SK-N-SH (cell line): ENCODE measurements around the gene PARD3B. TPM values are rescaled to one million over a fixed set of nuclear protein-coding genes. Genes with fewer than 3 reads are reported as not detected.
A peak's percentile ranks its signal among the peaks of the same experiment; 100 is the strongest.

Source experiments
- CTCF ChIA-PET: fragments of 300-600, 350-600 bp; formaldehyde crosslinking; extraction: SDS; loops from one replicate; lab custom pipeline; 2021; lab: Yijun Ruan, JAX
- POLR2A ChIA-PET: fragments of 350-600 bp; sonication (Branson Sonifier 250); formaldehyde crosslinking; extraction: SDS; loops from one replicate; lab custom pipeline; 2020; ENCODE audit warnings: antibody characterized with exemption, inconsistent platforms; lab: Yijun Ruan, JAX
- DNase-seq: peaks from one replicate; pipeline ENCODE4 v3.0.0; 2012
- H2AFZ ChIP-seq: fragments of 200-600 bp; sonication (generic); 2 replicates; pipeline ENCODE4 v1.8.1; 2016; ENCODE audit warnings: antibody characterized with exemption, mild to moderate bottlenecking, low read depth
- H3F3A ChIP-seq: fragments of 200-600 bp; sonication (generic); replicated peaks from 2 replicates; pipeline ENCODE3; 2016; ENCODE audit warnings: antibody characterized with exemption, mild to moderate bottlenecking; ENCODE audit not compliant: insufficient read depth
- H3K27ac ChIP-seq, 2 experiments: fragments of 200-500 bp in 1 of 2; fragments of 200-600 bp in 1 of 2; sonication (Bioruptor generic) in 1 of 2; sonication (generic), shearing (Covaris generic) in 1 of 2; 2 replicates each; pipeline versions ENCODE4 v1.5.1 to v1.6.1; 2014 to 2016; ENCODE audit warnings: low read depth in 2 of 2, inconsistent platforms in 1 of 2, low read length in 1 of 2, mild to moderate bottlenecking in 1 of 2, mixed read lengths in 1 of 2
- H3K27me3 ChIP-seq: fragments of 200-600 bp; sonication (generic), shearing (Covaris generic); 2 replicates; pipeline ENCODE4 v1.6.1; 2016; ENCODE audit warnings: mixed run types; ENCODE audit not compliant: insufficient read depth
- H3K36me3 ChIP-seq, 2 experiments: fragments of 200-500 bp in 1 of 2; fragments of 200-600 bp in 1 of 2; sonication (Bioruptor generic) in 1 of 2; sonication (generic) in 1 of 2; replicated peaks in 1 of 2; 2 replicates each; pipeline versions ENCODE3 to v1.5.1; 2014 to 2016; ENCODE audit warnings: low read length in 1 of 2, mild to moderate bottlenecking in 1 of 2; ENCODE audit not compliant: insufficient read depth in 2 of 2, control insufficient read depth in 1 of 2
- H3K4me1 ChIP-seq, 2 experiments: fragments of 200-500 bp in 1 of 2; fragments of 200-600 bp in 1 of 2; sonication (Bioruptor generic) in 1 of 2; sonication (generic), shearing (Covaris generic) in 1 of 2; 2 replicates each; pipeline versions ENCODE4 v1.5.1 to v1.6.1; 2014 to 2016; ENCODE audit warnings: low read depth in 1 of 2, low read length in 1 of 2, mixed run types in 1 of 2; ENCODE audit not compliant: insufficient read depth in 2 of 2, control insufficient read depth in 1 of 2
- H3K4me2 ChIP-seq: fragments of 200-600 bp; sonication (generic), shearing (Covaris generic); 2 replicates; pipeline ENCODE4 v1.6.1; 2017; ENCODE audit warnings: mixed run types
- H3K4me3 ChIP-seq, 2 experiments: fragments of 200-500 bp in 1 of 2; fragments of 200-600 bp in 1 of 2; sonication (Bioruptor generic) in 1 of 2; sonication (generic), shearing (Covaris generic) in 1 of 2; 2 replicates each; pipeline versions ENCODE4 v1.5.1 to v1.8.1; 2014 to 2016; ENCODE audit warnings: low read depth in 2 of 2, inconsistent platforms in 1 of 2, low read length in 1 of 2, mild to moderate bottlenecking in 1 of 2, mixed read lengths in 1 of 2, moderate library complexity in 1 of 2
- H3K79me2 ChIP-seq: fragments of 200-600 bp; sonication (generic); 2 replicates; pipeline ENCODE4 v1.8.1; 2017; ENCODE audit warnings: mild to moderate bottlenecking; ENCODE audit not compliant: insufficient read depth
- H3K9ac ChIP-seq: fragments of 200-600 bp; sonication (generic); 2 replicates; pipeline ENCODE4 v1.6.1; 2017; ENCODE audit warnings: mixed run types
- H3K9me2 ChIP-seq: fragments of 200-600 bp; sonication (generic); 2 replicates; pipeline ENCODE4 v1.6.1; 2017; ENCODE audit warnings: mixed run types
- H3K9me3 ChIP-seq: fragments of 200-600 bp; sonication (generic); 2 replicates; pipeline ENCODE4 v1.6.1; 2017; ENCODE audit warnings: mixed run types, mild to moderate bottlenecking, moderate library complexity
- H4K20me1 ChIP-seq: fragments of 200-600 bp; sonication (generic); 2 replicates; pipeline ENCODE4 v1.6.1; 2017; ENCODE audit warnings: mild to moderate bottlenecking, mixed run types; ENCODE audit not compliant: insufficient read depth
- CTCF ChIP-seq: fragments of 200-600 bp; sonication (generic); IDR thresholded peaks from 2 replicates; pipeline ENCODE4 v1.6.1; 2017; ENCODE audit warnings: antibody characterized with exemption, mild to moderate bottlenecking, moderate library complexity
- ELF1 ChIP-seq: IDR thresholded peaks from 2 replicates; pipeline ENCODE4 v1.4.0; 2012
- EP300 ChIP-seq, 2 experiments: IDR thresholded peaks; 2 replicates each; pipeline versions ENCODE4 v1.4.0 to v1.6.1; 2012; ENCODE audit warnings: borderline replicate concordance in 1 of 2, low read depth in 1 of 2, low read length in 1 of 2
- EZH2phosphoT487 ChIP-seq: fragments of 200-600 bp; sonication (generic); IDR thresholded peaks from 2 replicates; pipeline ENCODE4 v1.6.1; 2017; ENCODE audit warnings: low read depth, mixed run types, mild to moderate bottlenecking, antibody characterized with exemption, moderate library complexity, borderline replicate concordance
- GATA2 ChIP-seq: sonication (generic); formaldehyde crosslinking; IDR thresholded peaks from 2 replicates; pipeline ENCODE4 v1.5.0; 2020; ENCODE audit warnings: mild to moderate bottlenecking, missing genetic modification reagents
- JUND ChIP-seq: IDR thresholded peaks from 2 replicates; pipeline ENCODE4 v1.4.0; 2012
- MXI1 ChIP-seq: IDR thresholded peaks from 2 replicates; pipeline ENCODE4 v1.6.1; 2012; ENCODE audit warnings: mild to moderate bottlenecking, low read depth, low read length, improper control_type of control experiment
- NFIC ChIP-seq: IDR thresholded peaks from 2 replicates; pipeline ENCODE4 v1.4.0; 2012; ENCODE audit warnings: borderline replicate concordance
- NRF1 ChIP-seq: IDR thresholded peaks from 2 replicates; pipeline ENCODE4 v1.6.1; 2012; ENCODE audit warnings: low read depth, mild to moderate bottlenecking, low read length
- RAD21 ChIP-seq: IDR thresholded peaks from 2 replicates; pipeline ENCODE4 v1.6.1; 2012; ENCODE audit warnings: mild to moderate bottlenecking, low read length
- RCOR1 ChIP-seq: fragments of 150-350 bp; IDR thresholded peaks from 2 replicates; pipeline ENCODE4 v1.6.1; 2017; ENCODE audit warnings: antibody characterized with exemption, low read length
- RFX5 ChIP-seq: IDR thresholded peaks from 2 replicates; pipeline ENCODE4 v1.6.1; 2012; ENCODE audit warnings: mild to moderate bottlenecking, improper control_type of control experiment, low read length
- RXRA ChIP-seq: IDR thresholded peaks from 2 replicates; pipeline ENCODE4 v1.4.0; 2012; ENCODE audit warnings: low read depth, mild to moderate bottlenecking, borderline replicate concordance
- SIN3A ChIP-seq: IDR thresholded peaks from 2 replicates; pipeline ENCODE4 v1.6.1; 2012; ENCODE audit warnings: low read depth, mild to moderate bottlenecking, low read length, moderate library complexity, borderline replicate concordance
- USF1 ChIP-seq: IDR thresholded peaks from 2 replicates; pipeline ENCODE4 v1.4.0; 2012; ENCODE audit warnings: low read depth, borderline replicate concordance
- USF2 ChIP-seq: fragments of 150-350 bp; IDR thresholded peaks from 2 replicates; pipeline ENCODE4 v1.6.1; 2017; ENCODE audit warnings: antibody characterized with exemption, low read length, low read depth, borderline replicate concordance
- YY1 ChIP-seq: IDR thresholded peaks from 2 replicates; pipeline ENCODE4 v1.4.0; 2012; ENCODE audit warnings: low read depth, mild to moderate bottlenecking
- ZBTB33 ChIP-seq: IDR thresholded peaks from 2 replicates; pipeline ENCODE4 v1.4.0; 2012; ENCODE audit warnings: low read depth, borderline replicate concordance
- WGBS: methylation state at CpG from one replicate; pipeline ENCODE4 v1.1.6; 2017; ENCODE audit warnings: low lambda C conversion rate; 5-methylcytosine and 5-hydroxymethylcytosine counted together
- polyA plus RNA-seq, 3 experiments: library from polyadenylated mRNA; depleted of rRNA; stranded (reverse); fragments of >200 nt; gene quantifications; 2 replicates each; pipeline ENCODE4 v1.2.3, GENCODE V29; 2012

PARD3B gene
- polyA plus RNA-seq, 1 of the 3 experiments (the other 2 are of a cell fraction) = 0.87 TPM

- 57% methylated on average over 2 of the region's 2 CpGs for WGBS
- peak; percentile 15 for DNase-seq
- Histone ChIP-seq H3K4me3 (no peak overlapping the region), H3K27me3 (no peaks in the 10 kb centered on the region), H3K9me3 (no peaks in the 10 kb centered on the region), H4K20me1 (no peaks in the 10 kb centered on the region), H3K4me1 (no peaks in the 10 kb centered on the region; a peak in 2 of 4 replicates), H3K4me2 (no peak overlapping the region), H3K9me2 (no peaks in the 10 kb centered on the region), H2AFZ (no peak overlapping the region), H3F3A (no peaks in the 10 kb centered on the region), H3K27ac (no peak overlapping the region; a peak in 1 of 4 replicates)
- CTCF ChIA-PET = interaction anchor here (0.7 to 1.3 kb wide), 4 partner anchors 9 to 230 kb away, joined by 3 to 4 read pairs (median 3); no protein-coding TSS in a partner anchor
- POLR2A ChIA-PET = no interaction called here
- peak in 1 of 2 experiments; percentile 58; a peak in 1 of 4 replicates for TF ChIP-seq EP300 (IDR thresholded peaks at IDR 0.05; ENCODE audit: borderline replicate concordance in 1 of 2, low read depth in 1 of 2, low read length in 1 of 2)
- no peak for TF ChIP-seq EZH2phosphoT487
- no peak for TF ChIP-seq CTCF
- TF ChIP-seq RCOR1 = peak; percentile 86; the same call in 1 of the 2 replicates
- peak; percentile 89 for TF ChIP-seq GATA2
- TF ChIP-seq, all 33 proteins: peak for 3
- H3K9ac ChIP-seq = no peak overlapping the region
- H3K79me2 ChIP-seq = no peaks in the 10 kb centered on the region
- no peaks in the 10 kb centered on the region for H3K36me3 ChIP-seq
These were observed 375.5 kb downstream of the PARD3B start for GRCh38 chr2:204920776-204921175.

GRCh38 chr2:204923957-204924356 is 378.7 kb downstream of the PARD3B start:
- Histone ChIP-seq H3K9me2 (no peaks in the 10 kb centered on the region), H3K4me2 (no peak overlapping the region), H2AFZ (no peak overlapping the region), H3K9me3 (no peaks in the 10 kb centered on the region), H3K79me2 (no peaks in the 10 kb centered on the region), H3K9ac (no peak overlapping the region), H3F3A (no peaks in the 10 kb centered on the region), H3K4me3 (no peak overlapping the region), H3K36me3 (no peaks in the 10 kb centered on the region), H3K27ac (no peak overlapping the region), H3K27me3 (no peaks in the 10 kb centered on the region), H4K20me1 (no peaks in the 10 kb centered on the region), H3K4me1 (no peaks in the 10 kb centered on the region; a peak in 2 of 4 replicates)
- no peak for DNase-seq
- TF ChIP-seq MXI1 (no peak), RXRA (no peak), ELF1 (no peak)
- POLR2A ChIA-PET = no interaction called here
- CTCF ChIA-PET = interaction anchor here (0.6 to 1.7 kb wide), 4 partner anchors 16 to 159 kb away, joined by 3 read pairs; no protein-coding TSS in a partner anchor

- H3K4me3 ChIP-seq = no peak overlapping the region
- no peaks in the 10 kb centered on the region for H3K27me3 ChIP-seq
- no peak overlapping the region for H3K27ac ChIP-seq
- no peak overlapping the region for H2AFZ ChIP-seq
- H3K36me3 ChIP-seq = no peaks in the 10 kb centered on the region
- peaks cover 0 to 13% of the 10 kb centered on the region in 2 experiments; a peak in 2 of 4 replicates for H3K4me1 ChIP-seq
- H3K79me2 ChIP-seq = no peaks in the 10 kb centered on the region
- DNase-seq = no peak
- CTCF ChIA-PET = interaction anchor here (1.0 kb wide), 1 partner anchor 11 kb away, joined by 3 read pairs; no protein-coding TSS in a partner anchor
- H4K20me1 ChIP-seq = no peaks in the 10 kb centered on the region
- POLR2A ChIA-PET = no interaction called here
- no peak overlapping the region for H3K4me2 ChIP-seq
- H3K9ac ChIP-seq = no peak overlapping the region
- no peaks in the 10 kb centered on the region for H3F3A ChIP-seq
- H3K9me2 ChIP-seq = no peaks in the 10 kb centered on the region
- no peaks in the 10 kb centered on the region for H3K9me3 ChIP-seq
- no peak for TF ChIP-seq ELF1
- TF ChIP-seq YY1 = no peak
- no peak for TF ChIP-seq RXRA
- TF ChIP-seq USF1 = no peak
- TF ChIP-seq RFX5 = no peak
- TF ChIP-seq RAD21 = no peak
- no peak for TF ChIP-seq ZBTB33
- no peak for TF ChIP-seq SIN3A
- TF ChIP-seq NRF1 = no peak
- no peak for TF ChIP-seq USF2
- no peak for TF ChIP-seq NFIC
- TF ChIP-seq JUND = no peak
These were observed 386.3 kb downstream of the PARD3B start for GRCh38 chr2:204931562-204931961.
